ENCODE results near the gene ZP1.

DNA sequence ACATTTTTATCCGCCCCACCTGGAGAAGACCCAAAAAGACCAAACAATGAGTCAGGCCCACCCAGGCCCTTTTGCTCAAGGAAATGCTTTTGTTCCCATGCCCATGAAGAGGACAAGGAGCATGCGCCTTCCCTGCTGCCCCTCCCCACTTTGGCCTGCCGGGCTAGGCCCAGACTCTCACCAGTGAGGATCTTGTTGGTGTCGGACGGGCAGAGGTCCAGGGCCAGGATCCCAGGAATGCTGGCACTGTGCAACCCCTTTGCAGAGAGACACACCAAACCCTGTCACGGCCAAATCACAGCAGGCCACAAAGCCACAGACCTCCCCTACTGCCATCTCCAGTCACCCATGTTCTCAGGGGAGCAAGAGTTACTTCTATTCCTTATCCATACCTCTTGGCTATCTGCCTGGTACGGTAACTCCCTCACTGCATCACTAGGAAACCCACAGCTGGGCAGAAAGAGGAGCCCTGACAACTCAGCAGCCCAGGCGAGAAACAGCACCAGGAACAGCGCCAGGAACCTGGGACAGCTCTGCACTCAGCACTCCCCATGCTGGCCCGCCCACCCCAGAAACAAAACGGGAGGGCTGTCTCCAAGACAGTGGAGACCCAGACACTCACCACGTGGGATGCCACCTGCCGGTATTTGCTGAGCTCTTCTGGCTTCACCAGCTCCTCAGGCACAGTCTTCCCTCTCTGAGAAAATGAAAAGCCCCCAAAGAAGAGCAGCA is 33.5 kb downstream of the ZP1 start:
- TF ChIP-seq, protein P1, sequence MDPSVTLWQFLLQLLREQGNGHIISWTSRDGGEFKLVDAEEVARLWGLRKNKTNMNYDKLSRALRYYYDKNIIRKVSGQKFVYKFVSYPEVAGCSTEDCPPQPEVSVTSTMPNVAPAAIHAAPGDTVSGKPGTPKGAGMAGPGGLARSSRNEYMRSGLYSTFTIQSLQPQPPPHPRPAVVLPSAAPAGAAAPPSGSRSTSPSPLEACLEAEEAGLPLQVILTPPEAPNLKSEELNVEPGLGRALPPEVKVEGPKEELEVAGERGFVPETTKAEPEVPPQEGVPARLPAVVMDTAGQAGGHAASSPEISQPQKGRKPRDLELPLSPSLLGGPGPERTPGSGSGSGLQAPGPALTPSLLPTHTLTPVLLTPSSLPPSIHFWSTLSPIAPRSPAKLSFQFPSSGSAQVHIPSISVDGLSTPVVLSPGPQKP (IDR thresholded peaks at IDR 0.05; ENCODE audit: borderline replicate concordance, low read depth, low read length), result no peak
- no peak for TF ChIP-seq FOS (IDR thresholded peaks at IDR 0.05; ENCODE audit: low read depth, low read length)
- no peak for TF ChIP-seq POLR2A (IDR thresholded peaks at IDR 0.05; ENCODE audit: low read depth, low read length)
- TF ChIP-seq RFX5 (IDR thresholded peaks at IDR 0.05; ENCODE audit: low read depth, low read length), result no peak
- TF ChIP-seq SMC3 (IDR thresholded peaks at IDR 0.05; ENCODE audit: low read depth, low read length), result no peak
- TF ChIP-seq RAD21 (IDR thresholded peaks at IDR 0.05; ENCODE audit: low read length), result no peak
- TF ChIP-seq, protein P2, sequence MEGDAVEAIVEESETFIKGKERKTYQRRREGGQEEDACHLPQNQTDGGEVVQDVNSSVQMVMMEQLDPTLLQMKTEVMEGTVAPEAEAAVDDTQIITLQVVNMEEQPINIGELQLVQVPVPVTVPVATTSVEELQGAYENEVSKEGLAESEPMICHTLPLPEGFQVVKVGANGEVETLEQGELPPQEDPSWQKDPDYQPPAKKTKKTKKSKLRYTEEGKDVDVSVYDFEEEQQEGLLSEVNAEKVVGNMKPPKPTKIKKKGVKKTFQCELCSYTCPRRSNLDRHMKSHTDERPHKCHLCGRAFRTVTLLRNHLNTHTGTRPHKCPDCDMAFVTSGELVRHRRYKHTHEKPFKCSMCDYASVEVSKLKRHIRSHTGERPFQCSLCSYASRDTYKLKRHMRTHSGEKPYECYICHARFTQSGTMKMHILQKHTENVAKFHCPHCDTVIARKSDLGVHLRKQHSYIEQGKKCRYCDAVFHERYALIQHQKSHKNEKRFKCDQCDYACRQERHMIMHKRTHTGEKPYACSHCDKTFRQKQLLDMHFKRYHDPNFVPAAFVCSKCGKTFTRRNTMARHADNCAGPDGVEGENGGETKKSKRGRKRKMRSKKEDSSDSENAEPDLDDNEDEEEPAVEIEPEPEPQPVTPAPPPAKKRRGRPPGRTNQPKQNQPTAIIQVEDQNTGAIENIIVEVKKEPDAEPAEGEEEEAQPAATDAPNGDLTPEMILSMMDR (conservative IDR thresholded peaks at IDR 0.05; ENCODE audit: low read depth, low read length), result no peak
- TF ChIP-seq MXI1 (IDR thresholded peaks at IDR 0.05; ENCODE audit: borderline replicate concordance, low read depth, low read length), result no peak
- TF ChIP-seq, protein P3, sequence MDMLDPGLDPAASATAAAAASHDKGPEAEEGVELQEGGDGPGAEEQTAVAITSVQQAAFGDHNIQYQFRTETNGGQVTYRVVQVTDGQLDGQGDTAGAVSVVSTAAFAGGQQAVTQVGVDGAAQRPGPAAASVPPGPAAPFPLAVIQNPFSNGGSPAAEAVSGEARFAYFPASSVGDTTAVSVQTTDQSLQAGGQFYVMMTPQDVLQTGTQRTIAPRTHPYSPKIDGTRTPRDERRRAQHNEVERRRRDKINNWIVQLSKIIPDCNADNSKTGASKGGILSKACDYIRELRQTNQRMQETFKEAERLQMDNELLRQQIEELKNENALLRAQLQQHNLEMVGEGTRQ (IDR thresholded peaks at IDR 0.05; ENCODE audit: low read depth, low read length), result no peak
